Liver (tissue), 3 donors: ENCODE data around the gene DTX4.

Experiments
- CTCF ChIP-seq: fragments of 150-350 bp; IDR thresholded peaks from 2 replicates; pipeline ENCODE4 v1.5.1; 2017; ENCODE audit warnings: improper control_type of control experiment, low read depth, low read length; ENCODE audit not compliant: missing input control
- EGR1 ChIP-seq, 2 donors: IDR thresholded peaks; 2 replicates each; pipeline ENCODE4 v1.6.1; 2016 to 2018; ENCODE audit warnings: antibody characterized with exemption in 2 of 2, low read depth in 2 of 2
- FOXA1 ChIP-seq: IDR thresholded peaks from 2 replicates; pipeline ENCODE4 v1.6.1; 2016; ENCODE audit warnings: antibody characterized with exemption
- GABPA ChIP-seq, 2 donors: IDR thresholded peaks in 1 of 2; conservative IDR thresholded peaks in 1 of 2; 2 replicates each; pipeline ENCODE4 v1.6.1; 2016; ENCODE audit warnings: antibody characterized with exemption in 2 of 2, mild to moderate bottlenecking in 1 of 2, moderate library complexity in 1 of 2
- JUND ChIP-seq, 2 donors: IDR thresholded peaks; 2 replicates each; pipeline ENCODE4 v1.6.1; 2016; ENCODE audit warnings: antibody characterized with exemption in 2 of 2
- SP1 ChIP-seq: IDR thresholded peaks from 2 replicates; pipeline ENCODE4 v1.6.1; 2018; ENCODE audit warnings: antibody characterized with exemption, mild to moderate bottlenecking
- TAF1 ChIP-seq: conservative IDR thresholded peaks from 2 replicates; pipeline ENCODE4 v1.6.1; 2016; ENCODE audit warnings: antibody characterized with exemption, mild to moderate bottlenecking
- YY1 ChIP-seq: IDR thresholded peaks from 2 replicates; pipeline ENCODE4 v1.6.1; 2016; ENCODE audit warnings: antibody characterized with exemption, mild to moderate bottlenecking
- TF ChIP-seq, protein P1 (sequence below): IDR thresholded peaks from 2 replicates; pipeline ENCODE4 v1.6.1; 2016; ENCODE audit warnings: antibody characterized with exemption, mild to moderate bottlenecking
- donor health status: healthy.
- donor health status: healthy.

DNA sequence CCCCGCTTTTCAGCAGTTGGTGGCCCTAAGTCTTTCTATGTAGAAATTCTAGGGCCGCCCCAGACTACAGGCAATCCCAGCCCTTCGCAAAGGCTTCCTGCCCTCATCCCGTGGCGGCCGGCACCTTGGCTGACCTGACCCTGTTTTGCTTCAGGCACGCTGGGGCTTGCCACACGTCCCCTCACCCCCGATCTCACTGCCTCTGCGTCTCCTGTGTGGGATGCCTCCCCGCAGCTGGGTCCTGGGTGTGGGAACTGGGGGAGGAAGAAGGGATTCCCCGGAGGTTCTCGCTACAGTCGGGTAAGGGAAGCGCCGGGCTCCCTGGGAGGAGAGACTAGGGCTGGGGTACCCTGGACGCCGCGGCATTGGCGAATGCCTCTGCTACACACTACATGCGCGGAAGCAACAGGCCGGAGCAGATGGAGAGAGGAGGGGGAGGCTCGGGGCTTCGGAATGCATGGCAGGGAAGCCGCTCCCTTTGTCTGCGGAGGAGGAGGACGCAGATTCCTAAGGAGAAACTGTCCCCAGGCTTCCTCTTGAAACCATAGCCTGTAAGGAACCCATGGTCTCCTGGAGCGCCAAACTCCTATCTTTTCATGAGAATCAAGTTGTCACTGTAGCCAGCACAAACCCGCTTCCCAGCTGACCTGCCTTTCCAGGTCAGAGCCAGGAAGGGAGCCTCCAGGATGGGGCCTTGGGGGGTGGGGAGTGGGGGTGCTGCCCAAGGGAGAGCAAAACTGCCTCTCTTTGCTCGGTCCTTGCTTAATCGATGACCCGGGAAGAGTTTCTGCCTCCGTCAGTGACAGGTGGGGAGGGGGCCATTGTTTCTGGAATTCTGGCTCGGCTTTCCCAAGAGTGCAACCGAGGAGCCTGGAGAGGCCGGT lies 1.4 kb downstream of the DTX4 start:
- TF ChIP-seq FOXA1 (no peak), CTCF (no peak), YY1 (no peak), JUND (IDR thresholded peaks at IDR 0.05) (no peak), GABPA (IDR thresholded peaks at IDR 0.05 in 1 of 2, conservative IDR thresholded peaks at IDR 0.05 in 1 of 2) (no peak), EGR1 (IDR thresholded peaks at IDR 0.05; ENCODE audit: low read depth in 2 of 2) (no peak), TAF1 (no peak), SP1 (no peak)
- TF ChIP-seq, protein P1, sequence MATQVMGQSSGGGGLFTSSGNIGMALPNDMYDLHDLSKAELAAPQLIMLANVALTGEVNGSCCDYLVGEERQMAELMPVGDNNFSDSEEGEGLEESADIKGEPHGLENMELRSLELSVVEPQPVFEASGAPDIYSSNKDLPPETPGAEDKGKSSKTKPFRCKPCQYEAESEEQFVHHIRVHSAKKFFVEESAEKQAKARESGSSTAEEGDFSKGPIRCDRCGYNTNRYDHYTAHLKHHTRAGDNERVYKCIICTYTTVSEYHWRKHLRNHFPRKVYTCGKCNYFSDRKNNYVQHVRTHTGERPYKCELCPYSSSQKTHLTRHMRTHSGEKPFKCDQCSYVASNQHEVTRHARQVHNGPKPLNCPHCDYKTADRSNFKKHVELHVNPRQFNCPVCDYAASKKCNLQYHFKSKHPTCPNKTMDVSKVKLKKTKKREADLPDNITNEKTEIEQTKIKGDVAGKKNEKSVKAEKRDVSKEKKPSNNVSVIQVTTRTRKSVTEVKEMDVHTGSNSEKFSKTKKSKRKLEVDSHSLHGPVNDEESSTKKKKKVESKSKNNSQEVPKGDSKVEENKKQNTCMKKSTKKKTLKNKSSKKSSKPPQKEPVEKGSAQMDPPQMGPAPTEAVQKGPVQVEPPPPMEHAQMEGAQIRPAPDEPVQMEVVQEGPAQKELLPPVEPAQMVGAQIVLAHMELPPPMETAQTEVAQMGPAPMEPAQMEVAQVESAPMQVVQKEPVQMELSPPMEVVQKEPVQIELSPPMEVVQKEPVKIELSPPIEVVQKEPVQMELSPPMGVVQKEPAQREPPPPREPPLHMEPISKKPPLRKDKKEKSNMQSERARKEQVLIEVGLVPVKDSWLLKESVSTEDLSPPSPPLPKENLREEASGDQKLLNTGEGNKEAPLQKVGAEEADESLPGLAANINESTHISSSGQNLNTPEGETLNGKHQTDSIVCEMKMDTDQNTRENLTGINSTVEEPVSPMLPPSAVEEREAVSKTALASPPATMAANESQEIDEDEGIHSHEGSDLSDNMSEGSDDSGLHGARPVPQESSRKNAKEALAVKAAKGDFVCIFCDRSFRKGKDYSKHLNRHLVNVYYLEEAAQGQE: no peak
